Measurements from ENCODE around the gene NUPR1.

NUPR1 gene

GRCh38 chr16:28562199-28562598 is 23.4 kb upstream of the NUPR1 start:
- DNase-seq: no peak
- H3K27me3 ChIP-seq: no peaks in the 10 kb centered on the region
- H3K27ac ChIP-seq: no peak overlapping the region
- no peaks in the 10 kb centered on the region for H3K9me3 ChIP-seq
- TF ChIP-seq CTCF (IDR thresholded peaks at IDR 0.05): no peak
- H3K4me3 ChIP-seq: no peak overlapping the region
- peaks cover 20 to 36% (median 30%) of the 10 kb centered on the region in 3 donors for H3K36me3 ChIP-seq
- no peaks in the 10 kb centered on the region for H3K4me1 ChIP-seq
- intact Hi-C loops (cut with DNase I; ENCODE audit: low total_unique reads): no loop called here

- no peak overlapping the region for H3K27ac ChIP-seq
- peaks cover 18 to 36% (median 32%) of the 10 kb centered on the region in 3 donors for H3K36me3 ChIP-seq
- H3K4me1 ChIP-seq: peaks cover 0 to 3% (median 0%) of the 10 kb centered on the region in 4 donors
- no peak overlapping the region for H3K4me3 ChIP-seq
- intact Hi-C loops (cut with DNase I; ENCODE audit: low total_unique reads): no loop called here
- no peaks in the 10 kb centered on the region for H3K9me3 ChIP-seq
- no peak for TF ChIP-seq CTCF (IDR thresholded peaks at IDR 0.05)
- DNase-seq: no peak
- H3K27me3 ChIP-seq: no peaks in the 10 kb centered on the region
These were observed 22.9 kb upstream of the NUPR1 start for GRCh38 chr16:28561557-28562187.

GRCh38 chr16:28558456-28558855 is 19.7 kb upstream of the NUPR1 start:
- Histone ChIP-seq H3K4me1 (peaks cover 0 to 15% (median 10%) of the 10 kb centered on the region in 4 donors), H3K9me3 (no peaks in the 10 kb centered on the region), H3K27ac (no peak overlapping the region), H3K27me3 (no peaks in the 10 kb centered on the region), H3K4me3 (no peak overlapping the region), H3K36me3 (peaks cover 14 to 36% (median 15%) of the 10 kb centered on the region in 3 donors)
- intact Hi-C loops (cut with DNase I; ENCODE audit: low total_unique reads): loop anchor here (10.0 kb wide), 1 partner anchor 266 kb away; the partner anchor contains the start of gene ATXN2L
- no peak for TF ChIP-seq CTCF (IDR thresholded peaks at IDR 0.05)
- no peak for DNase-seq

- TF ChIP-seq CTCF (IDR thresholded peaks at IDR 0.05): no peak
- DNase-seq: no peak
- Histone ChIP-seq H3K27ac (no peak overlapping the region), H3K4me3 (no peak overlapping the region), H3K4me1 (peaks cover 0 to 20% (median 14%) of the 10 kb centered on the region in 4 donors), H3K36me3 (peaks cover 14 to 36% (median 15%) of the 10 kb centered on the region in 3 donors), H3K9me3 (no peaks in the 10 kb centered on the region), H3K27me3 (no peaks in the 10 kb centered on the region)
- intact Hi-C loops (cut with DNase I; ENCODE audit: low total_unique reads): loop anchor here (10.0 kb wide), 1 partner anchor 268 kb away; the partner anchor contains the start of gene ATXN2L
These were observed 18.1 kb upstream of the NUPR1 start for GRCh38 chr16:28556914-28557320.

- no peaks in the 10 kb centered on the region for H3K9me3 ChIP-seq
- H3K4me1 ChIP-seq: peaks cover 0 to 20% (median 14%) of the 10 kb centered on the region in 4 donors
- peaks cover 14 to 36% (median 15%) of the 10 kb centered on the region in 3 donors for H3K36me3 ChIP-seq
- no peak for DNase-seq
- no peak overlapping the region for H3K4me3 ChIP-seq
- no peaks in the 10 kb centered on the region for H3K27me3 ChIP-seq
- no peak overlapping the region for H3K27ac ChIP-seq
- intact Hi-C loops (cut with DNase I; ENCODE audit: low total_unique reads): loop anchor here (10.0 kb wide), 1 partner anchor 269 kb away; the partner anchor contains the start of gene ATXN2L
- no peak for TF ChIP-seq CTCF (IDR thresholded peaks at IDR 0.05)
These were observed 16.8 kb upstream of the NUPR1 start for GRCh38 chr16:28555561-28555960.

Data from tibial artery (tissue), 4 donors.